Cardiac fibroblast (primary cell): ENCODE results near the gene PKDCC.

Experiments
- DNase-seq, 2 donors: peaks; one replicate each; pipeline versions ENCODE4 v3.0.0 to v3.0.0-alpha.2; 2010; ENCODE audit warnings: low read depth in 2 of 2
- H3K4me3 ChIP-seq, 2 donors: replicated peaks in 1 of 2; 1 replicate in 1 of 2; 2 replicates in 1 of 2; pipeline ENCODE4 v1.5.1; 2011; ENCODE audit warnings: low read depth in 2 of 2, low read length in 2 of 2, mild to moderate bottlenecking in 2 of 2, moderate library complexity in 1 of 2
- CTCF ChIP-seq: IDR thresholded peaks from one replicate; pipeline ENCODE4 v1.5.1; 2011; ENCODE audit warnings: low read depth, mild to moderate bottlenecking, low read length, inconsistent platforms

The PKDCC gene

GRCh38 chr2:42099438-42100173 lies 51.8 kb downstream of the PKDCC start:
- TF ChIP-seq CTCF: no peak

GRCh38 chr2:42100683-42101205 lies 52.9 kb downstream of the PKDCC start:
- no peak for TF ChIP-seq CTCF
- no peak overlapping the region for H3K4me3 ChIP-seq
- DNase-seq: no peak

More at GRCh38 chr2:42099438-42100173, 51.8 kb downstream of the PKDCC start:
- DNase-seq: no peak
- H3K4me3 ChIP-seq: no peak overlapping the region

- TF ChIP-seq CTCF: no peak
- no peak overlapping the region for H3K4me3 ChIP-seq
- DNase-seq: peak; percentile 54 to 88
Observed at GRCh38 chr2:42101206-42102023, 53.6 kb downstream of the PKDCC start.

GRCh38 chr2:42102024-42102590 lies 54.3 kb downstream of the PKDCC start:
- no peak overlapping the region for H3K4me3 ChIP-seq
- no peak for TF ChIP-seq CTCF
- DNase-seq: peak; percentile 79 to 82

- no peak for TF ChIP-seq CTCF
- peak; percentile 27 to 38 for DNase-seq
- H3K4me3 ChIP-seq: no peak overlapping the region
Observed at GRCh38 chr2:42102591-42103450, 55.0 kb downstream of the PKDCC start.

- no peak for DNase-seq
- no peak overlapping the region for H3K4me3 ChIP-seq
- TF ChIP-seq CTCF: no peak
Observed at GRCh38 chr2:42103829-42104228, 56.0 kb downstream of the PKDCC start.
